Esophagus squamous epithelium (tissue), 5 donors: Measurements from ENCODE around the gene LRIT2. TPM values are rescaled to one million over a fixed set of nuclear protein-coding genes. Genes with fewer than 3 reads are reported as not detected.

Experiments
- DNase-seq: peaks from one replicate; lab custom pipeline; 2025; lab: John Stamatoyannopoulos, UW
- H3K27ac ChIP-seq, 4 donors: fragments of 200-600 bp; sonication (generic); one replicate each; pipeline ENCODE4 v1.5.1; 2016 to 2019; ENCODE audit warnings: mild to moderate bottlenecking in 1 of 4
- H3K27me3 ChIP-seq, 4 donors: fragments of 200-600 bp; sonication (generic); 1 replicate in 3 of 4; 2 replicates in 1 of 4; pipeline versions ENCODE4 v1.5.1 to v1.6.0; 2017 to 2021; ENCODE audit warnings: antibody characterized with exemption in 1 of 4
- H3K36me3 ChIP-seq, 3 donors: fragments of 200-600 bp; sonication (generic); one replicate each; pipeline ENCODE4 v1.5.1; 2016 to 2019
- H3K4me1 ChIP-seq, 3 donors: fragments of 200-600 bp; sonication (generic); one replicate each; pipeline ENCODE4 v1.5.1; 2017 to 2019
- H3K4me3 ChIP-seq, 4 donors: fragments of 200-600 bp; sonication (generic); 1 replicate in 3 of 4; 2 replicates in 1 of 4; pipeline ENCODE4 v1.5.1; 2016 to 2019; ENCODE audit warnings: mild to moderate bottlenecking in 2 of 4, moderate library complexity in 1 of 4
- H3K9me3 ChIP-seq, 3 donors: fragments of 200-600 bp; sonication (generic); one replicate each; pipeline ENCODE4 v1.5.1; 2016 to 2019
- CTCF ChIP-seq, 6 experiments: fragments of 450-650 bp in 4 of 6; fragments of 200-600 bp in 2 of 6; sonication (generic) in 2 of 6; IDR thresholded peaks; one replicate each; pipeline ENCODE4 v1.5.1; 2016 to 2019; ENCODE audit warnings: antibody characterized with exemption in 6 of 6, mild to moderate bottlenecking in 4 of 6, moderate library complexity in 4 of 6
- POLR2A ChIP-seq, 4 donors: fragments of 450-650 bp; IDR thresholded peaks; one replicate each; pipeline ENCODE4 v1.6.1; 2017; ENCODE audit warnings: antibody characterized with exemption in 4 of 4, mild to moderate bottlenecking in 4 of 4, moderate library complexity in 3 of 4
- WGBS, 2 donors: methylation state at CpG; one replicate each; pipeline ENCODE4 v1.1.5; 2018; 5-methylcytosine and 5-hydroxymethylcytosine counted together
- intact Hi-C: fragments of 100-400 bp; cut with DNase I; formaldehyde crosslinking; loops from one replicate; pipeline ENCODE4 v1.15.0; 2022
- total RNA-seq, 4 donors: library from RNA; depleted of rRNA; stranded (reverse); fragments of >200 nt; gene quantifications; one replicate each; pipeline ENCODE4 v1.1.0, GENCODE V29; 2016
- donor health status: DM: yes; HTN: yes; CAD: no.

Gene LRIT2
- total RNA-seq, 4 donors from 2014 or later: not detected

- TF ChIP-seq CTCF (IDR thresholded peaks at IDR 0.05): no peak
- Histone ChIP-seq H3K36me3 (peaks cover 0 to 15% (median 0%) of the 10 kb centered on the region in 3 donors), H3K9me3 (no peaks in the 10 kb centered on the region), H3K27me3 (no peaks in the 10 kb centered on the region), H3K4me3 (no peak overlapping the region), H3K27ac (no peak overlapping the region), H3K4me1 (no peaks in the 10 kb centered on the region)
- DNase-seq: no peak
- WGBS, 2 donors: 67 to 88% methylated on average over 5 to 6 of the region's 6 CpGs
- intact Hi-C loops: loop anchor here (5.0 kb wide), 1 partner anchor 59 kb away; no protein-coding TSS in a partner anchor
These were observed 19.4 kb downstream of the LRIT2 start for GRCh38 chr10:84205853-84206525.

- no peak for TF ChIP-seq POLR2A (IDR thresholded peaks at IDR 0.05)
- peak; percentile 32 to 93 (median 76) for TF ChIP-seq CTCF (IDR thresholded peaks at IDR 0.05)
- WGBS, 2 donors: 31 to 38% methylated on average over 8 of the region's 8 CpGs
- no peaks in the 10 kb centered on the region for H3K27me3 ChIP-seq
- DNase-seq: no peak
- no peaks in the 10 kb centered on the region for H3K4me1 ChIP-seq
- intact Hi-C loops: loop anchor here (5.0 kb wide), 1 partner anchor 58 kb away; no protein-coding TSS in a partner anchor
- no peaks in the 10 kb centered on the region for H3K9me3 ChIP-seq
- peaks cover 0 to 21% (median 0%) of the 10 kb centered on the region in 3 donors for H3K36me3 ChIP-seq
- H3K4me3 ChIP-seq: no peak overlapping the region
- H3K27ac ChIP-seq: no peak overlapping the region
These were observed 20.1 kb downstream of the LRIT2 start for GRCh38 chr10:84205049-84205852.

GRCh38 chr10:84204610-84205009 is 20.7 kb downstream of the LRIT2 start:
- Histone ChIP-seq H3K4me3 (no peak overlapping the region), H3K27ac (no peak overlapping the region), H3K27me3 (no peaks in the 10 kb centered on the region), H3K36me3 (peaks cover 0 to 22% (median 0%) of the 10 kb centered on the region in 3 donors), H3K4me1 (no peaks in the 10 kb centered on the region), H3K9me3 (no peaks in the 10 kb centered on the region)
- 85 to 96% methylated on average over 4 of the region's 4 CpGs for WGBS, 2 donors
- DNase-seq: no peak
- TF ChIP-seq CTCF (IDR thresholded peaks at IDR 0.05) (no peak), POLR2A (IDR thresholded peaks at IDR 0.05) (no peak)
- intact Hi-C loops: loop anchor here (5.0 kb wide), 1 partner anchor 57 kb away; no protein-coding TSS in a partner anchor

GRCh38 chr10:84204122-84204521 is 21.2 kb downstream of the LRIT2 start:
- Histone ChIP-seq H3K9me3 (no peaks in the 10 kb centered on the region), H3K27me3 (no peaks in the 10 kb centered on the region), H3K4me1 (no peaks in the 10 kb centered on the region), H3K36me3 (peaks cover 0 to 22% (median 0%) of the 10 kb centered on the region in 3 donors), H3K27ac (no peak overlapping the region), H3K4me3 (no peak overlapping the region)
- WGBS, 2 donors: 96 to 100% methylated on average over 1 to 4 of the region's 4 CpGs
- intact Hi-C loops: no loop called here
- TF ChIP-seq CTCF (IDR thresholded peaks at IDR 0.05) (peak in 2 of 6 experiments; percentile 21 to 47), POLR2A (IDR thresholded peaks at IDR 0.05) (no peak)
- no peak for DNase-seq

GRCh38 chr10:84202349-84202748 is 23.0 kb downstream of the LRIT2 start:
- intact Hi-C loops: no loop called here
- H3K9me3 ChIP-seq: no peaks in the 10 kb centered on the region
- no peaks in the 10 kb centered on the region for H3K27me3 ChIP-seq
- peaks cover 0 to 16% (median 0%) of the 10 kb centered on the region in 3 donors for H3K36me3 ChIP-seq
- DNase-seq: no peak
- TF ChIP-seq CTCF (IDR thresholded peaks at IDR 0.05) (no peak), POLR2A (IDR thresholded peaks at IDR 0.05) (no peak)
- H3K4me3 ChIP-seq: no peak overlapping the region
- H3K27ac ChIP-seq: no peak overlapping the region
- H3K4me1 ChIP-seq: peaks cover 0 to 3% (median 0%) of the 10 kb centered on the region in 3 donors
- WGBS, 2 donors: 88 to 100% methylated on average over 1 to 5 of the region's 5 CpGs
